ENCODE results near the gene ABCA2.

DNA sequence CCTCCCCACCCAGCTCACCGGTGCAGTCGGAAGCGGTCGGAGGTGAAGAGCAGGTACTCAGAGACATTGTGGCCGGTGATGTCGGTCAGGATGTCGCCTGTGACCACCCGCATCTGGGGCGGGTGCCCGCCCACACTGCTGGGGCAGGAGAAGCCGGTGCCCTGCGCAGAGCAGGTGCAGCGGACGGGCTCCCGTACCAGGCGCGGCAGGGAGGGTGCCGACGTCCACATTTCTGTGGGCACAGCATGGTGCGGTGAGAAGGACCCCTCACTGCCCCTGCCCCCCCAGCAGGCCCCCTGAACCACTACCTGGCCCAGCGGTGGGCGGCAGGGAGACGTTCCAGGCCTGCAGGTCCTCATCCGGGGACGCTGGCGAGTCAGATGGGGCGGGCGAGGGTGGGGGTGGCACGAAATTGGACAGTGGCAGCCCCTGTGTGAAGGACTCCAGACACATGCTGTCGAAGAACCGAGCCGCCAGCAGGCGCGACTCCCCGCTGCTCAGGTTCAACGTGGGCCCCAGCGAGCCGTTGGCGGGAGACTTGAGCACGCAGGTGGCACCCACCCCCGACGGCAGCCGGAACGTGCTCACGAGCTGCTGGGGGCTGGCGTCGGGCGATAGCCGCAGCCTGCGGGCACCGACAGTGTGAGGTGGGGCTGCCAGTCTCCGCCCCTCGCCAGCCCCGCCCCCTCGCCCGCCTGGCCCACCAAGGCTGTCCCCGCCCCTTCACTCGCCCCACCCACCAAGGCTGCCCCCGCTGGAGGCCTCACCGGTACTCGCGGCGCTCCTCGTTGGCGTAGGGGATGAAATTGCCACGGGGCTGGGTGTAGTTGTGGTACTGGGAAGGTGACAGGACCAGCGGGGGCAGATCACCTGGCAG lies 15.1 kb downstream of the ABCA2 start:
- TF ChIP-seq CTCF (IDR thresholded peaks at IDR 0.05) (no peak), POLR2A (IDR thresholded peaks at IDR 0.05) (no peak)
